ENCODE measurements around the gene CPLX1.
A peak's percentile ranks its signal among the peaks of the same experiment; 100 is the strongest.

CPLX1 gene

DNA sequence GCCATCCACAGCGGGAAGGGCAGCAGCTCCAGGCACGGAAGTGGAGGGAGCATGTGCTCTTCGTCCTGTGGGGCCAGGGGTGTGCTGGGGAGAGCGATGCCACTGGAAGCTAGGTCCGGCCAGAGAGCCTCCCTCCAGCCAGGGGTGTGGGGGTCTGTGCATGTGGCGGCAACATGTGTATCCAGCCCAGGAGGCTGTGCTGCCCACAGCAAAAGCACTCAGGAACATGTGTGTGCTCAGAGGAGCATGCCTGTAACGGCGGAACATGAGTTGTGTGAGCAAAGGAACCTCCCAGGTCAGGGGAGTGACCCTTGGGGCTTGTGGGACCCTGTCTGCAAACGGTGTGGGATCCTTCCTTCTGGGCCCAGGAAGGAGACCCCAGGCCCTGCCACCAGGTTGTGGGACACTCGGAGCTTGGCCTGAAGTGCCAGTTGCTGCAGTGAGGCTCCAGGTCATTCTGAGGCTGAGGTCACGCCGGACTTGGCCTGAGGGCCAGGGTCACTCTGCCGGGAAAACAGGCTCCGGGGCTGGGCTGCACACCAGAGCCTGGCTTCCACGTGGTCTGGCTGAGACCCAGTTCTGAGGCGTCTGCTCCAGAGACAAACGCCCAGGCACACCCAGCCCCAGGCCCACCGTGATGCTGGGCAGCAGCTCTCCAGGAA lies 37.2 kb downstream of the CPLX1 start:
- H3K9ac ChIP-seq (ENCODE audit: low read depth, low read length, poor library complexity) = peak overlapping the region; percentile 32
- no peak overlapping the region for H2BK120ac ChIP-seq (ENCODE audit: low read depth, low read length)
- H3K79me1 ChIP-seq (ENCODE audit: low read depth, low read length) = peaks cover 3% of the 10 kb centered on the region
- no CpG with 5 or more reads among the region's 18 CpGs for WGBS, 2 donors (ENCODE audit: extremely low coverage in 2 of 2, insufficient read length in 2 of 2, insufficient replicate concordance in 1 of 2)
- no peak overlapping the region for H2BK12ac ChIP-seq (ENCODE audit: low read length)
- H3K4me2 ChIP-seq (ENCODE audit: insufficient read depth, low read length, poor library complexity, severe bottlenecking) = no peak overlapping the region
- H3K27ac ChIP-seq (replicated peaks; ENCODE audit: low read length) = no peak overlapping the region
- no peak overlapping the region for H3K18ac ChIP-seq (ENCODE audit: low read length)
- H2AFZ ChIP-seq (ENCODE audit: low read length) = no peak overlapping the region
- H3K36me3 ChIP-seq (replicated peaks in 1 of 2; ENCODE audit: control insufficient read depth in 2 of 2, insufficient read depth in 2 of 2, low read length in 2 of 2) = no peaks in the 10 kb centered on the region
- H3K23ac ChIP-seq (ENCODE audit: low read depth, low read length, poor library complexity) = no peak overlapping the region
- peaks cover 8 to 14% of the 10 kb centered on the region in 2 donors for H3K4me1 ChIP-seq (ENCODE audit: control insufficient read depth in 2 of 2, insufficient read depth in 1 of 2, low read depth in 1 of 2, low read length in 2 of 2)
- DNase-seq (ENCODE audit: low spot score) = no peak
- no peak overlapping the region for H3K14ac ChIP-seq (ENCODE audit: low read length)
- no peak overlapping the region for H3K4ac ChIP-seq (ENCODE audit: low read length)
- H2BK5ac ChIP-seq (ENCODE audit: low read length) = no peak overlapping the region
- peak overlapping the region; percentile 75 for H2BK15ac ChIP-seq (ENCODE audit: low read length)
- peaks cover 21 to 68% (median 42%) of the 10 kb centered on the region in 3 experiments for H3K27me3 ChIP-seq (ENCODE audit: control insufficient read depth in 3 of 3, insufficient read depth in 3 of 3, low read depth in 1 of 3, low read length in 3 of 3)
- H3K9me3 ChIP-seq (replicated peaks in 1 of 2; ENCODE audit: control insufficient read depth in 2 of 2, insufficient read depth in 1 of 2, low read depth in 1 of 2, low read length in 2 of 2) = no peaks in the 10 kb centered on the region
- no peak overlapping the region for H2AK5ac ChIP-seq (ENCODE audit: low read depth, low read length)
- H4K8ac ChIP-seq (ENCODE audit: low read depth, low read length) = no peak overlapping the region
- no peak overlapping the region for H3K4me3 ChIP-seq (ENCODE audit: low read length in 2 of 2)
- H4K91ac ChIP-seq (ENCODE audit: low read depth, low read length, poor library complexity) = no peak overlapping the region

- H2AK5ac ChIP-seq (ENCODE audit: low read depth, low read length) = peak overlapping the region; percentile 78
- H3K9me3 ChIP-seq (replicated peaks in 1 of 2; ENCODE audit: control insufficient read depth in 2 of 2, insufficient read depth in 1 of 2, low read depth in 1 of 2, low read length in 2 of 2) = no peaks in the 10 kb centered on the region
- H2BK12ac ChIP-seq (ENCODE audit: low read length) = no peak overlapping the region
- DNase-seq (ENCODE audit: low spot score) = no peak
- peak overlapping the region; percentile 32 for H3K9ac ChIP-seq (ENCODE audit: low read depth, low read length, poor library complexity)
- peaks cover 21 to 67% (median 37%) of the 10 kb centered on the region in 3 experiments for H3K27me3 ChIP-seq (ENCODE audit: control insufficient read depth in 3 of 3, insufficient read depth in 3 of 3, low read depth in 1 of 3, low read length in 3 of 3)
- no peaks in the 10 kb centered on the region for H3K36me3 ChIP-seq (replicated peaks in 1 of 2; ENCODE audit: control insufficient read depth in 2 of 2, insufficient read depth in 2 of 2, low read length in 2 of 2)
- H2AFZ ChIP-seq (ENCODE audit: low read length) = no peak overlapping the region
- peaks cover 5 to 8% of the 10 kb centered on the region in 2 donors for H3K4me1 ChIP-seq (ENCODE audit: control insufficient read depth in 2 of 2, insufficient read depth in 1 of 2, low read depth in 1 of 2, low read length in 2 of 2)
- no peak overlapping the region for H4K91ac ChIP-seq (ENCODE audit: low read depth, low read length, poor library complexity)
- no peak overlapping the region for H3K23ac ChIP-seq (ENCODE audit: low read depth, low read length, poor library complexity)
- no peak overlapping the region for H3K4me3 ChIP-seq (ENCODE audit: low read length in 2 of 2)
- H2BK15ac ChIP-seq (ENCODE audit: low read length) = peak overlapping the region; percentile 39
- H2BK5ac ChIP-seq (ENCODE audit: low read length) = no peak overlapping the region
- no peak overlapping the region for H3K4me2 ChIP-seq (ENCODE audit: insufficient read depth, low read length, poor library complexity, severe bottlenecking)
- no peak overlapping the region for H3K4ac ChIP-seq (ENCODE audit: low read length)
- H4K8ac ChIP-seq (ENCODE audit: low read depth, low read length) = no peak overlapping the region
- no peak overlapping the region for H2BK120ac ChIP-seq (ENCODE audit: low read depth, low read length)
- WGBS, 2 donors (ENCODE audit: extremely low coverage in 2 of 2, insufficient read length in 2 of 2, insufficient replicate concordance in 1 of 2) = no CpG with 5 or more reads among the region's 19 CpGs
- no peak overlapping the region for H3K27ac ChIP-seq (replicated peaks; ENCODE audit: low read length)
- H3K18ac ChIP-seq (ENCODE audit: low read length) = no peak overlapping the region
- no peak overlapping the region for H3K14ac ChIP-seq (ENCODE audit: low read length)
- H3K79me1 ChIP-seq (ENCODE audit: low read depth, low read length) = peaks cover 3% of the 10 kb centered on the region
Measured at GRCh38 chr4:788006-788635, 37.8 kb downstream of the CPLX1 start.

DNA sequence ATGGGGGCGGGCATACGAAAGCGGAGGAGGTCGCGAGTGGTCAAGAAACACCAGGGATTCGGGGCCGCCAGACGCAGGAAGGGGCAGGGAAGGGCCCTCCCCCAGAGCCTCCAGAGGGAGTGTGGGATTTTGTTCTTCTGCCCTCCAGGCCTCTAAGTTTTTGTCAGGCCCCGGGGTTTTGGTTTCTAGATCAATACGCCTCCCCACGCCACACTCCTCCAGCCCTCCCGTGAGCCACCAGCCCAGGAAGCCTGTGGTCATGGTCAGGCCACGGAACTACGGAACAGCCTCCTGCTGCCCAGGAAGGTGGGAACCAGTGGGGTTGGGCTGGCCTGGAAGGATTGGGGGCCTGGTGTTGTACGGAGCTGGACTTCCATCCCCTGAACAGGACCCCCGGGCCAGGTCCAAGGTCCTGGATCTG lies 38.4 kb downstream of the CPLX1 start:
- Histone ChIP-seq H2BK120ac (ENCODE audit: low read depth, low read length) (peak overlapping the region; percentile 39), H2AFZ (ENCODE audit: low read length) (peak overlapping the region; percentile 29), H3K79me1 (ENCODE audit: low read depth, low read length) (peaks cover under 1% of the 10 kb centered on the region), H3K9ac (ENCODE audit: low read depth, low read length, poor library complexity) (no peak overlapping the region), H3K36me3 (replicated peaks in 1 of 2; ENCODE audit: control insufficient read depth in 2 of 2, insufficient read depth in 2 of 2, low read length in 2 of 2) (no peaks in the 10 kb centered on the region), H3K27ac (replicated peaks; ENCODE audit: low read length) (no peak overlapping the region), H3K18ac (ENCODE audit: low read length) (no peak overlapping the region), H3K4me2 (ENCODE audit: insufficient read depth, low read length, poor library complexity, severe bottlenecking) (no peak overlapping the region), H3K4ac (ENCODE audit: low read length) (no peak overlapping the region), H2BK12ac (ENCODE audit: low read length) (no peak overlapping the region), H4K8ac (ENCODE audit: low read depth, low read length) (no peak overlapping the region), H3K23ac (ENCODE audit: low read depth, low read length, poor library complexity) (no peak overlapping the region), H3K4me3 (ENCODE audit: low read length in 2 of 2) (no peak overlapping the region), H2BK5ac (ENCODE audit: low read length) (no peak overlapping the region), H3K9me3 (replicated peaks in 1 of 2; ENCODE audit: control insufficient read depth in 2 of 2, insufficient read depth in 1 of 2, low read depth in 1 of 2, low read length in 2 of 2) (no peaks in the 10 kb centered on the region), H2BK15ac (ENCODE audit: low read length) (no peak overlapping the region), H3K27me3 (ENCODE audit: control insufficient read depth in 3 of 3, insufficient read depth in 3 of 3, low read depth in 1 of 3, low read length in 3 of 3) (peaks cover 21 to 64% (median 33%) of the 10 kb centered on the region in 3 experiments), H4K91ac (ENCODE audit: low read depth, low read length, poor library complexity) (no peak overlapping the region), H3K14ac (ENCODE audit: low read length) (no peak overlapping the region), H3K4me1 (ENCODE audit: control insufficient read depth in 2 of 2, insufficient read depth in 1 of 2, low read depth in 1 of 2, low read length in 2 of 2) (peaks cover 2 to 3% of the 10 kb centered on the region in 2 donors), H2AK5ac (ENCODE audit: low read depth, low read length) (peak overlapping the region; percentile 78)
- DNase-seq (ENCODE audit: low spot score) = no peak
- WGBS, 2 donors (ENCODE audit: extremely low coverage in 2 of 2, insufficient read length in 2 of 2, insufficient replicate concordance in 1 of 2) = no CpG with 5 or more reads among the region's 16 CpGs

- H2AK5ac ChIP-seq (ENCODE audit: low read depth, low read length) = peak overlapping the region; percentile 70
- H3K27me3 ChIP-seq (ENCODE audit: control insufficient read depth in 3 of 3, insufficient read depth in 3 of 3, low read depth in 1 of 3, low read length in 3 of 3) = peaks cover 21 to 58% (median 33%) of the 10 kb centered on the region in 3 experiments
- H3K14ac ChIP-seq (ENCODE audit: low read length) = no peak overlapping the region
Measured at GRCh38 chr4:786861-787300, 39.0 kb downstream of the CPLX1 start.

More at GRCh38 chr4:786861-787300, 39.0 kb downstream of the CPLX1 start:
- H3K9me3 ChIP-seq (replicated peaks in 1 of 2; ENCODE audit: control insufficient read depth in 2 of 2, insufficient read depth in 1 of 2, low read depth in 1 of 2, low read length in 2 of 2) = no peaks in the 10 kb centered on the region
- H3K4ac ChIP-seq (ENCODE audit: low read length) = peak overlapping the region; percentile 37
- H3K23ac ChIP-seq (ENCODE audit: low read depth, low read length, poor library complexity) = peak overlapping the region; percentile 31
- peak overlapping the region; percentile 44 for H3K9ac ChIP-seq (ENCODE audit: low read depth, low read length, poor library complexity)
- H3K4me3 ChIP-seq (ENCODE audit: low read length in 2 of 2) = no peak overlapping the region
- H2BK120ac ChIP-seq (ENCODE audit: low read depth, low read length) = no peak overlapping the region
- no peaks in the 10 kb centered on the region for H3K36me3 ChIP-seq (replicated peaks in 1 of 2; ENCODE audit: control insufficient read depth in 2 of 2, insufficient read depth in 2 of 2, low read length in 2 of 2)
- H2BK15ac ChIP-seq (ENCODE audit: low read length) = peak overlapping the region; percentile 67
- H3K27ac ChIP-seq (replicated peaks; ENCODE audit: low read length) = no peak overlapping the region
- H3K4me2 ChIP-seq (ENCODE audit: insufficient read depth, low read length, poor library complexity, severe bottlenecking) = no peak overlapping the region
- H3K79me1 ChIP-seq (ENCODE audit: low read depth, low read length) = no peaks in the 10 kb centered on the region
- WGBS, 2 donors (ENCODE audit: extremely low coverage in 2 of 2, insufficient read length in 2 of 2, insufficient replicate concordance in 1 of 2) = no CpG with 5 or more reads among the region's 16 CpGs
- no peak overlapping the region for H2BK5ac ChIP-seq (ENCODE audit: low read length)
- H3K4me1 ChIP-seq (ENCODE audit: control insufficient read depth in 2 of 2, insufficient read depth in 1 of 2, low read depth in 1 of 2, low read length in 2 of 2) = peaks cover 5 to 6% of the 10 kb centered on the region in 2 donors
- H4K91ac ChIP-seq (ENCODE audit: low read depth, low read length, poor library complexity) = no peak overlapping the region
- peak overlapping the region; percentile 38 for H3K18ac ChIP-seq (ENCODE audit: low read length)
- H2AFZ ChIP-seq (ENCODE audit: low read length) = peak overlapping the region; percentile 72
- H4K8ac ChIP-seq (ENCODE audit: low read depth, low read length) = no peak overlapping the region
- no peak for DNase-seq (ENCODE audit: low spot score)
- H2BK12ac ChIP-seq (ENCODE audit: low read length) = no peak overlapping the region

Measured in neuronal stem cell (in vitro differentiated cells).